Caco-2 (cell line): ENCODE data around the gene NAPEPLD. TPM values are rescaled to one million over a fixed set of nuclear protein-coding genes. Genes with fewer than 3 reads are reported as not detected.

ENCODE experiments used
- BruUV-seq: library from RNA; stranded (reverse); fragments of 400-500 nt; replicated peaks from 2 replicates; lab custom pipeline; 2021; lab: Mats Ljungman, UMichigan
- CTCF ChIA-PET: fragments of 300-600 bp; sonication (Branson Sonifier 250); formaldehyde crosslinking; loops from one replicate; lab custom pipeline; 2022; ENCODE audit warnings: antibody characterized with exemption; lab: Charles Lee
- POLR2A ChIA-PET: fragments of 300-600 bp; sonication (Branson Sonifier 250); formaldehyde crosslinking; loops from one replicate; lab custom pipeline; 2022; ENCODE audit warnings: antibody characterized with exemption; lab: Charles Lee
- DNase-seq, 2 experiments: peaks; one replicate each; pipeline versions ENCODE4 v3.0.0 to v3.0.0-alpha.2; 2020 to 2022
- H3K27me3 ChIP-seq: replicated peaks from 2 replicates; pipeline ENCODE4 v1.6.0; 2011; ENCODE audit warnings: low read length; ENCODE audit not compliant: control insufficient read depth, insufficient read depth
- H3K36me3 ChIP-seq: 2 replicates; pipeline ENCODE4 v1.5.1; 2011; ENCODE audit warnings: low read length; ENCODE audit not compliant: control insufficient read depth, insufficient read depth
- H3K4me1 ChIP-seq: fragments of 250-450 bp; sonication (Bioruptor Pico); 2 replicates; pipeline ENCODE4 v1.5.1; 2020; ENCODE audit warnings: mild to moderate bottlenecking
- H3K4me3 ChIP-seq: 2 replicates; pipeline ENCODE4 v1.5.1; 2011; ENCODE audit warnings: low read depth, mild to moderate bottlenecking, control low read depth, low read length
- H3K9me3 ChIP-seq: fragments of 250-450 bp; sonication (Bioruptor Pico); 2 replicates; pipeline ENCODE4 v1.5.1; 2020; ENCODE audit warnings: mild to moderate bottlenecking, moderate library complexity
- H3K27ac Mint-ChIP-seq: one replicate; pipeline ENCODE4 v1.8.0; 2022; ENCODE audit warnings: mixed read lengths; ENCODE audit not compliant: unreplicated experiment
- H3K27me3 Mint-ChIP-seq: one replicate; pipeline ENCODE4 v1.8.0; 2022; ENCODE audit warnings: mixed read lengths; ENCODE audit not compliant: insufficient read depth, unreplicated experiment
- H3K36me3 Mint-ChIP-seq: one replicate; pipeline ENCODE4 v1.8.0; 2022; ENCODE audit warnings: mild to moderate bottlenecking, mixed read lengths; ENCODE audit not compliant: insufficient read depth, unreplicated experiment
- H3K4me1 Mint-ChIP-seq: one replicate; pipeline ENCODE4 v1.8.0; 2022; ENCODE audit warnings: low read depth, mixed read lengths; ENCODE audit not compliant: unreplicated experiment
- H3K4me3 Mint-ChIP-seq: one replicate; pipeline ENCODE4 v1.8.0; 2022; ENCODE audit warnings: mild to moderate bottlenecking, moderate library complexity, mixed read lengths; ENCODE audit not compliant: unreplicated experiment
- H3K9me3 Mint-ChIP-seq: one replicate; pipeline ENCODE4 v1.8.0; 2022; ENCODE audit warnings: mixed read lengths; ENCODE audit not compliant: unreplicated experiment
- CTCF ChIP-seq, 2 experiments: fragments of 200-600 bp in 1 of 2; IDR thresholded peaks; 1 replicate in 1 of 2; 2 replicates in 1 of 2; pipeline versions ENCODE4 v1.5.1 to v1.8.0; 2011 to 2022; ENCODE audit warnings: antibody characterized with exemption in 1 of 2, control low read depth in 1 of 2, inconsistent platforms in 1 of 2, low read depth in 1 of 2, low read length in 1 of 2, mild to moderate bottlenecking in 1 of 2, moderate library complexity in 1 of 2; ENCODE audit not compliant: insufficient read depth in 1 of 2, severe bottlenecking in 1 of 2, unreplicated experiment in 1 of 2
- intact Hi-C: fragments of 100-400 bp; cut with micrococcal nuclease; formaldehyde crosslinking; loops from one replicate; pipeline ENCODE4 v1.10.0; 2022; ENCODE audit not compliant: unreplicated experiment
- total RNA-seq: library from RNA; stranded (reverse); gene quantifications from 2 replicates; pipeline ENCODE4 v1.2.3, GENCODE V29; 2022

The NAPEPLD gene
- total RNA-seq, 1 experiment from 2014 or later = 16.9 TPM

- peak overlapping the region; percentile 78 for H3K4me3 Mint-ChIP-seq
- ChIA-PET CTCF (interaction anchor here (1.8 to 1.9 kb wide), 2 partner anchors 12 to 325 kb away, joined by 11 to 24 read pairs; partner anchors contain the start of gene FAM185A), POLR2A (no interaction called here)
- Histone ChIP-seq H3K9me3 (no peaks in the 10 kb centered on the region; the same call in 1 of the 2 replicates), H3K4me3 (peak overlapping the region; percentile 88), H3K4me1 (0 out of 2 replicates have a peak, but pooled peaks cover 4% of the 10 kb centered on the region), H3K36me3 (no peaks in the 10 kb centered on the region), H3K27me3 (no peaks in the 10 kb centered on the region)
- intact Hi-C loops = loop anchor here (5.0 kb wide), 1 partner anchor 327 kb away; the partner anchor contains the start of gene FAM185A
- no peaks in the 10 kb centered on the region for H3K36me3 Mint-ChIP-seq
- H3K27ac Mint-ChIP-seq = peak overlapping the region; percentile 61
- H3K27me3 Mint-ChIP-seq = no peaks in the 10 kb centered on the region
- H3K4me1 Mint-ChIP-seq = peaks cover 11% of the 10 kb centered on the region
- TF ChIP-seq CTCF (IDR thresholded peaks at IDR 0.05; ENCODE audit: insufficient read depth in 1 of 2, low read depth in 1 of 2, low read length in 1 of 2, severe bottlenecking in 1 of 2, unreplicated experiment in 1 of 2) = no peak
- peak in 1 of 2 experiments; percentile 11 for DNase-seq
- H3K9me3 Mint-ChIP-seq = no peaks in the 10 kb centered on the region
- BruUV-seq = no TSS peak
Observed at GRCh38 chr7:103073989-103074518, 74.8 kb downstream of the NAPEPLD start.

GRCh38 chr7:103071000-103071399, 77.9 kb downstream of the NAPEPLD start:
- intact Hi-C loops = loop anchor here (5.0 kb wide), 1 partner anchor 324 kb away; the partner anchor contains the start of gene FAM185A
- no peak overlapping the region for H3K4me3 Mint-ChIP-seq
- Histone ChIP-seq H3K9me3 (no peaks in the 10 kb centered on the region; the same call in 1 of the 2 replicates), H3K27me3 (no peaks in the 10 kb centered on the region), H3K36me3 (no peaks in the 10 kb centered on the region), H3K4me1 (0 out of 2 replicates have a peak, but pooled peaks cover under 1% of the 10 kb centered on the region), H3K4me3 (no peak overlapping the region)
- H3K27me3 Mint-ChIP-seq = peaks cover 2% of the 10 kb centered on the region
- no peak for TF ChIP-seq CTCF (IDR thresholded peaks at IDR 0.05; ENCODE audit: insufficient read depth in 1 of 2, low read depth in 1 of 2, low read length in 1 of 2, severe bottlenecking in 1 of 2, unreplicated experiment in 1 of 2)
- no peaks in the 10 kb centered on the region for H3K36me3 Mint-ChIP-seq
- H3K9me3 Mint-ChIP-seq = peaks cover 11% of the 10 kb centered on the region
- ChIA-PET CTCF (interaction anchor here (1.5 kb wide), 1 partner anchor 9 kb away, joined by 5 read pairs; no protein-coding TSS in a partner anchor), POLR2A (no interaction called here)
- BruUV-seq = no TSS peak
- DNase-seq = no peak
- no peak overlapping the region for H3K27ac Mint-ChIP-seq
- H3K4me1 Mint-ChIP-seq = peaks cover 11% of the 10 kb centered on the region

GRCh38 chr7:103068414-103069403, 80.2 kb downstream of the NAPEPLD start:
- H3K27me3 Mint-ChIP-seq = peaks cover 2% of the 10 kb centered on the region
- Histone ChIP-seq H3K4me1 (no peaks in the 10 kb centered on the region), H3K9me3 (no peaks in the 10 kb centered on the region; the same call in 1 of the 2 replicates), H3K36me3 (no peaks in the 10 kb centered on the region), H3K27me3 (no peaks in the 10 kb centered on the region), H3K4me3 (no peak overlapping the region)
- no peak overlapping the region for H3K4me3 Mint-ChIP-seq
- BruUV-seq = no TSS peak
- ChIA-PET CTCF (no interaction called here), POLR2A (no interaction called here)
- no peak overlapping the region for H3K27ac Mint-ChIP-seq
- H3K4me1 Mint-ChIP-seq = peaks cover 2% of the 10 kb centered on the region
- peaks cover 11% of the 10 kb centered on the region for H3K9me3 Mint-ChIP-seq
- H3K36me3 Mint-ChIP-seq = no peaks in the 10 kb centered on the region
- no peak for DNase-seq
- no peak for TF ChIP-seq CTCF (IDR thresholded peaks at IDR 0.05; ENCODE audit: insufficient read depth in 1 of 2, low read depth in 1 of 2, low read length in 1 of 2, severe bottlenecking in 1 of 2, unreplicated experiment in 1 of 2)
- intact Hi-C loops = no loop called here
